HEK293T (cell line): ENCODE data around the gene MIEN1.
"Not testable (repeated sequence)": the region's sequence is repeated elsewhere in the genome, so short reads cannot be mapped to it uniquely, and the experiment has no call there.

Source experiments
- CTCF ChIA-PET: fragments of 350-600 bp; formaldehyde crosslinking; extraction: SDS; loops from one replicate; lab custom pipeline; 2021; ENCODE audit warnings: antibody characterized with exemption, inconsistent platforms; lab: Yijun Ruan, JAX
- POLR2A ChIA-PET: fragments of 350-600 bp; formaldehyde crosslinking; extraction: SDS; loops from one replicate; lab custom pipeline; 2020; ENCODE audit warnings: antibody characterized with exemption, inconsistent platforms; lab: Yijun Ruan, JAX
- DNase-seq: peaks from one replicate; pipeline ENCODE4 v3.0.0; 2012; ENCODE audit warnings: mixed read lengths; ENCODE audit errors: extremely low spot score
- ARNT ChIP-seq: fragments of 450-650 bp; IDR thresholded peaks from 2 replicates; pipeline ENCODE4 v1.6.1; 2017; ENCODE audit warnings: mild to moderate bottlenecking
- BHLHE40 ChIP-seq: fragments of 450-650 bp; IDR thresholded peaks from 2 replicates; pipeline ENCODE4 v1.6.1; 2016; ENCODE audit warnings: mild to moderate bottlenecking, moderate library complexity, borderline replicate concordance
- CTBP1 ChIP-seq: fragments of 450-650 bp; IDR thresholded peaks from 2 replicates; pipeline ENCODE4 v1.6.1; 2016; ENCODE audit warnings: borderline replicate concordance
- ELF4 ChIP-seq: fragments of 450-650 bp; IDR thresholded peaks from 2 replicates; pipeline ENCODE4 v1.6.1; 2017; ENCODE audit warnings: antibody characterized with exemption
- FOXA1 ChIP-seq: fragments of 450-650 bp; IDR thresholded peaks from 2 replicates; pipeline ENCODE4 v1.6.1; 2016; ENCODE audit warnings: mild to moderate bottlenecking
- FOXK2 ChIP-seq: fragments of 450-650 bp; IDR thresholded peaks from 2 replicates; pipeline ENCODE4 v1.6.1; 2016; ENCODE audit warnings: mild to moderate bottlenecking
- FOXM1 ChIP-seq: fragments of 450-650 bp; IDR thresholded peaks from 2 replicates; pipeline ENCODE4 v1.6.1; 2017; ENCODE audit warnings: mild to moderate bottlenecking, borderline replicate concordance
- HDGF ChIP-seq: fragments of 450-650 bp; IDR thresholded peaks from 2 replicates; pipeline ENCODE4 v1.6.1; 2017; ENCODE audit warnings: antibody characterized with exemption, borderline replicate concordance
- L3MBTL2 ChIP-seq: fragments of 450-650 bp; conservative IDR thresholded peaks from 2 replicates; pipeline ENCODE4 v1.6.1; 2016; ENCODE audit warnings: mild to moderate bottlenecking
- LEF1 ChIP-seq: fragments of 450-650 bp; IDR thresholded peaks from 2 replicates; pipeline ENCODE4 v1.6.1; 2017; ENCODE audit warnings: mild to moderate bottlenecking, borderline replicate concordance
- NFRKB ChIP-seq: fragments of 450-650 bp; IDR thresholded peaks from 2 replicates; pipeline ENCODE4 v1.6.1; 2016; ENCODE audit warnings: mild to moderate bottlenecking, moderate library complexity
- SP1 ChIP-seq: fragments of 450-650 bp; IDR thresholded peaks from 2 replicates; pipeline ENCODE4 v1.6.1; 2017
- SUZ12 ChIP-seq: fragments of 450-650 bp; IDR thresholded peaks from 2 replicates; pipeline ENCODE4 v1.6.1; 2016; ENCODE audit warnings: mild to moderate bottlenecking
- TARDBP ChIP-seq: fragments of 450-650 bp; IDR thresholded peaks from 2 replicates; pipeline ENCODE4 v1.6.1; 2016
- ZNF384 ChIP-seq: fragments of 450-650 bp; IDR thresholded peaks from 2 replicates; pipeline ENCODE4 v1.6.1; 2016
- TF ChIP-seq, protein P1 (sequence below): fragments of 450-650 bp; IDR thresholded peaks from 2 replicates; pipeline ENCODE4 v1.6.1; 2016

The MIEN1 gene

GRCh38 chr17:39700148-39700987 is 30.0 kb downstream of the MIEN1 start:
- ChIA-PET CTCF (interaction anchor here (0.6 to 2.0 kb wide), 6 partner anchors 14 to 79 kb away, joined by 3 to 8 read pairs (median 4); partner anchors contain the start of gene MIEN1), POLR2A (interaction anchor here (0.7 to 4.5 kb wide), 24 partner anchors 9 to 547 kb away, joined by 3 to 84 read pairs (median 4); partner anchors contain the start of genes MIEN1, PGAP3, PNMT and RPL19)
- no peak for TF ChIP-seq LEF1
- TF ChIP-seq ZNF384 = no peak
- TF ChIP-seq, protein P1, sequence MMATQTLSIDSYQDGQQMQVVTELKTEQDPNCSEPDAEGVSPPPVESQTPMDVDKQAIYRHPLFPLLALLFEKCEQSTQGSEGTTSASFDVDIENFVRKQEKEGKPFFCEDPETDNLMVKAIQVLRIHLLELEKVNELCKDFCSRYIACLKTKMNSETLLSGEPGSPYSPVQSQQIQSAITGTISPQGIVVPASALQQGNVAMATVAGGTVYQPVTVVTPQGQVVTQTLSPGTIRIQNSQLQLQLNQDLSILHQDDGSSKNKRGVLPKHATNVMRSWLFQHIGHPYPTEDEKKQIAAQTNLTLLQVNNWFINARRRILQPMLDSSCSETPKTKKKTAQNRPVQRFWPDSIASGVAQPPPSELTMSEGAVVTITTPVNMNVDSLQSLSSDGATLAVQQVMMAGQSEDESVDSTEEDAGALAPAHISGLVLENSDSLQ = no peak
- no peak for TF ChIP-seq BHLHE40
- TF ChIP-seq SP1 = no peak
- no peak for TF ChIP-seq FOXA1
- TF ChIP-seq FOXM1 = no peak
- TF ChIP-seq ARNT = no peak
- TF ChIP-seq SUZ12 = no peak
- TF ChIP-seq ELF4 = no peak
- TF ChIP-seq TARDBP = no peak
- no peak for TF ChIP-seq NFRKB
- TF ChIP-seq L3MBTL2 = no peak
- no peak for TF ChIP-seq FOXK2
- TF ChIP-seq CTBP1 = no peak
- peak; percentile 40 for DNase-seq

- ChIA-PET POLR2A (interaction anchor here (0.7 to 4.5 kb wide), 25 partner anchors 10 to 547 kb away, joined by 3 to 84 read pairs (median 5); partner anchors contain the start of genes MIEN1, PGAP3, PNMT and RPL19), CTCF (interaction anchor here (0.6 to 2.0 kb wide), 6 partner anchors 15 to 78 kb away, joined by 3 to 8 read pairs (median 4); partner anchors contain the start of gene MIEN1)
- peak; percentile 60 for DNase-seq
- TF ChIP-seq TARDBP (no peak), ZNF384 (no peak), SUZ12 (no peak), SP1 (no peak)
Observed at GRCh38 chr17:39699818-39700147, 30.5 kb downstream of the MIEN1 start, which contains the start of gene ERBB2. Gene ERBB2, plus strand, starts transcription at chr17:39700064. Its CDS starts 175 bp downstream, at chr17:39700239.

DNA sequence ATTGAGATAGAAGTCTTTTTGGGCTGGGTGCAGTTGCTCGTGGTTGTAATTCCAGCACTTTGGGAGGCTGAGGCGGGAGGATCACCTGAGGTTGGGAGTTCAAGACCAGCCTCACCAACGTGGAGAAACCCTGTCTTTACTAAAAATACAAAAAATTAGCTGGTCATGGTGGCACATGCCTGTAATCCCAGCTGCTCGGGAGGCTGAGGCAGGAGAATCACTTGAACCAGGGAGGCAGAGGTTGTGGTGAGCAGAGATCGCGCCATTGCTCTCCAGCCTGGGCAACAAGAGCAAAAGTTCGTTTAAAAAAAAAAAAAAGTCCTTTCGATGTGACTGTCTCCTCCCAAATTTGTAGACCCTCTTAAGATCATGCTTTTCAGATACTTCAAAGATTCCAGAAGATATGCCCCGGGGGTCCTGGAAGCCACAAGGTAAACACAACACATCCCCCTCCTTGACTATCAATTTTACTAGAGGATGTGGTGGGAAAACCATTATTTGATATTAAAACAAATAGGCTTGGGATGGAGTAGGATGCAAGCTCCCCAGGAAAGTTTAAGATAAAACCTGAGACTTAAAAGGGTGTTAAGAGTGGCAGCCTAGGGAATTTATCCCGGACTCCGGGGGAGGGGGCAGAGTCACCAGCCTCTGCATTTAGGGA is 31.0 kb downstream of the MIEN1 start:
- ChIA-PET CTCF (interaction anchor here (0.6 to 2.0 kb wide), 6 partner anchors 15 to 78 kb away, joined by 3 to 8 read pairs (median 4); partner anchors contain the start of gene MIEN1), POLR2A (interaction anchor here (0.7 to 4.5 kb wide), 22 partner anchors 10 to 546 kb away, joined by 3 to 84 read pairs (median 5); partner anchors contain the start of genes MIEN1, PGAP3, RPL19 and STARD3)
- not testable (repeated sequence) for DNase-seq

GRCh38 chr17:39697961-39698360 is 32.4 kb downstream of the MIEN1 start:
- TF ChIP-seq FOXM1 = no peak
- TF ChIP-seq ZNF384 = no peak
- TF ChIP-seq FOXA1 = no peak
- TF ChIP-seq ARNT = no peak
- TF ChIP-seq L3MBTL2 = no peak
- CTCF ChIA-PET = no interaction called here
- POLR2A ChIA-PET = interaction anchor here (4.5 kb wide), 1 partner anchor 8 kb away, joined by 84 read pairs; the partner anchor contains the start of gene PGAP3
- no peak for DNase-seq

DNA sequence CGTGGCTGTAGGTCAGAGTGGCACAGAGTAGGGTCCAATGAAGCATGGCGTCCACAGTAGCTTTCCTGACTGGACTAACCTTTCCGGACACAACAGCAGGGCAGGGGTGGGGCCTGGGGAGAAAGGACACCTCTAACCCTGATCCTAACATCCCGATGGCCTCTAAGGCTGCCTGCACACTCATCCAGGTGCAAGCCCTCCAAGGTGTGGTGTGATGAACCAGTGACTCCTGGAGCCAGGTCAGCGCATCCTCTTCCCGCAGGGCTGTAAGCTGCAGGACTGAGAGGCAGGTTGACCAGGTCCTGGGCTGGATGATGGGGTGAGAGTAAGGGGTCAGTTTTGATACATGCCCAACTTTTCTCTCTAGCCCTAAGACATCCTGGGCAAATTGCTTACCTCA is 33.6 kb downstream of the MIEN1 start:
- TF ChIP-seq LEF1 (no peak), HDGF (no peak), CTBP1 (no peak), ARNT (no peak), FOXA1 (no peak), FOXK2 (no peak), FOXM1 (no peak), NFRKB (no peak), ZNF384 (no peak), SUZ12 (no peak), ELF4 (no peak), BHLHE40 (no peak)
- TF ChIP-seq, protein P1 = no peak
- ChIA-PET POLR2A (interaction anchor here (1.9 kb wide), 1 partner anchor 9 kb away, joined by 11 read pairs; the partner anchor contains the start of gene PGAP3), CTCF (interaction anchor here (0.8 kb wide), 1 partner anchor 9 kb away, joined by 3 read pairs; the partner anchor contains the start of gene PGAP3)
- DNase-seq = no peak

DNA sequence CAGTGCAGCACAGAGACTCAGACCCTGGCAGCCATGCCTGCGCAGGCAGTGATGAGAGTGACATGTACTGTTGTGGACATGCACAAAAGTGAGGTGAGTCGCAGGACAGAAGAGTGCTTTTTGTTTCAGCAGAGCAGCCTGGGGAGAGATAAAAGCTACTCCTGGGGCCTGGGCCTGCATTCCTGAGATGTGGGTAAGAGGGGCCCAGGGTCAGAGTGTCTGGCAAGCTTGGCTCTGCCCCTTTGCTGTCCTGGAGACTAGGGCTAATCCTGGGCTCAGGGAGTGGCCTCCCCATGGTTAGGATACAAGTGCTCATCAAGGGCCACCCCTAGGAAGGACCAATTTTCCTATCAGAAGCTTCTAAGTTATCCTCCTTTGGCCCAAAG is 35.2 kb downstream of the MIEN1 start:
- TF ChIP-seq ZNF384 (no peak), LEF1 (no peak), ARNT (no peak), BHLHE40 (no peak), TARDBP (no peak)
- POLR2A ChIA-PET = interaction anchor here (1.2 kb wide), 2 partner anchors 58 to 121 kb away, joined by 3 read pairs; no protein-coding TSS in a partner anchor
- CTCF ChIA-PET = interaction anchor here (1.0 kb wide), 1 partner anchor 73 kb away, joined by 3 read pairs; no protein-coding TSS in a partner anchor
- DNase-seq = no peak
